Bronchial epithelial cell (primary cell): ENCODE results near the gene ADGRG3. TPM values are rescaled to one million over a fixed set of nuclear protein-coding genes. Genes with fewer than 3 reads are reported as not detected.

Source experiments
- DNase-seq: peaks from one replicate; pipeline ENCODE4 v3.0.0-alpha.2; 2010; ENCODE audit warnings: low read depth
- FAIRE-seq: peaks from 2 replicates; lab custom pipeline; 2011; peaks lifted over from hg19 to GRCh38; lab: Jason Lieb, UNC
- H3K27me3 ChIP-seq: 2 replicates; pipeline ENCODE4 v1.5.1; 2011; ENCODE audit warnings: low read length; ENCODE audit not compliant: control insufficient read depth, insufficient read depth
- H3K36me3 ChIP-seq: 2 replicates; pipeline ENCODE4 v1.5.1; 2011; ENCODE audit warnings: low read length; ENCODE audit not compliant: control insufficient read depth, insufficient read depth
- H3K4me3 ChIP-seq: 2 replicates; pipeline ENCODE4 v1.5.1; 2011; ENCODE audit warnings: mild to moderate bottlenecking, low read depth, low read length, control low read depth
- total RNA-seq: library from RNA; depleted of rRNA; stranded (reverse); fragments of >200 nt; gene quantifications from 2 replicates; pipeline ENCODE4 v1.2.1, GENCODE V29; 2014
- TF ChIP-seq, protein P1 (sequence below): IDR thresholded peaks from 2 replicates; pipeline ENCODE4 v1.5.1; 2011; ENCODE audit warnings: mild to moderate bottlenecking, moderate library complexity, low read length, control low read depth, inconsistent platforms; ENCODE audit not compliant: insufficient read depth, severe bottlenecking

ADGRG3 gene
- total RNA-seq, 1 donor from 2014 or later, result not detected

GRCh38 chr16:57682809-57683635, 14.9 kb downstream of the ADGRG3 start:
- FAIRE-seq, result no peak
- H3K4me3 ChIP-seq, result no peak overlapping the region
- no peaks in the 10 kb centered on the region for H3K36me3 ChIP-seq
- H3K27me3 ChIP-seq, result peaks cover 6% of the 10 kb centered on the region
- DNase-seq, result no peak
- TF ChIP-seq, protein P1, sequence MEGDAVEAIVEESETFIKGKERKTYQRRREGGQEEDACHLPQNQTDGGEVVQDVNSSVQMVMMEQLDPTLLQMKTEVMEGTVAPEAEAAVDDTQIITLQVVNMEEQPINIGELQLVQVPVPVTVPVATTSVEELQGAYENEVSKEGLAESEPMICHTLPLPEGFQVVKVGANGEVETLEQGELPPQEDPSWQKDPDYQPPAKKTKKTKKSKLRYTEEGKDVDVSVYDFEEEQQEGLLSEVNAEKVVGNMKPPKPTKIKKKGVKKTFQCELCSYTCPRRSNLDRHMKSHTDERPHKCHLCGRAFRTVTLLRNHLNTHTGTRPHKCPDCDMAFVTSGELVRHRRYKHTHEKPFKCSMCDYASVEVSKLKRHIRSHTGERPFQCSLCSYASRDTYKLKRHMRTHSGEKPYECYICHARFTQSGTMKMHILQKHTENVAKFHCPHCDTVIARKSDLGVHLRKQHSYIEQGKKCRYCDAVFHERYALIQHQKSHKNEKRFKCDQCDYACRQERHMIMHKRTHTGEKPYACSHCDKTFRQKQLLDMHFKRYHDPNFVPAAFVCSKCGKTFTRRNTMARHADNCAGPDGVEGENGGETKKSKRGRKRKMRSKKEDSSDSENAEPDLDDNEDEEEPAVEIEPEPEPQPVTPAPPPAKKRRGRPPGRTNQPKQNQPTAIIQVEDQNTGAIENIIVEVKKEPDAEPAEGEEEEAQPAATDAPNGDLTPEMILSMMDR, result no peak

DNA sequence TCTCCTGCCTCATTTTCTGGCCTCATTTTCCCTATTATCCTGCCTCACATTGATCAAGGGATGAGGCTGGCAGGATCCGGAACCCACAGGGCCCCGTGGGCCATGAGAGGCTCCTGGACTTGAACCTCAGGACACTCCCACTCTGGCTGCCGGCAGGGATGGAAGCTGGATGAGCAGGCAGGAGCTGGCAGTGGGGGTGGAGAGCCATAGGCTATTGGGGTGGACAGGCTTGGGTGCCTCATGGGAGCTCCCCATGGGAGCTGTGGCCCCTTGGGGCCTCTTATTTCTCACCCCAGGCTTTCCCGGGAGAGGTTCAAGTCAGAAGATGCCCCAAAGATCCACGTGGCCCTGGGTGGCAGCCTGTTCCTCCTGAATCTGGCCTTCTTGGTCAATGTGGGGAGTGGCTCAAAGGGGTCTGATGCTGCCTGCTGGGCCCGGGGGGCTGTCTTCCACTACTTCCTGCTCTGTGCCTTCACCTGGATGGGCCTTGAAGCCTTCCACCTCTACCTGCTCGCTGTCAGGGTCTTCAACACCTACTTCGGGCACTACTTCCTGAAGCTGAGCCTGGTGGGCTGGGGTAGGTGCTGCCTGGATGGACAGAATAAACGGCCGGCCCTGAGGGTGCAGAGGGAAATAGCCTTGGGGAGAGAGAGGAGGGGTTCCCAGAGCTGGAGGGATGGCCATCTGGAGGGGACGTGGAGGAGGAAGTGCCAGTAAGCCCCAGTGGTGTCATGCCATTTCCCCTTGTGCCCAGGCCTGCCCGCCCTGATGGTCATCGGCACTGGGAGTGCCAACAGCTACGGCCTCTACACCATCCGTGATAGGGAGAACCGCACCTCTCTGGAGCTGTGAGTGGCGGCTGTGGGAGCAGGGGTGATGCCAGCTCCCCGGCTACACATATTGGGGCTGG, 15.8 kb downstream of the ADGRG3 start:
- FAIRE-seq, result no peak

DNA sequence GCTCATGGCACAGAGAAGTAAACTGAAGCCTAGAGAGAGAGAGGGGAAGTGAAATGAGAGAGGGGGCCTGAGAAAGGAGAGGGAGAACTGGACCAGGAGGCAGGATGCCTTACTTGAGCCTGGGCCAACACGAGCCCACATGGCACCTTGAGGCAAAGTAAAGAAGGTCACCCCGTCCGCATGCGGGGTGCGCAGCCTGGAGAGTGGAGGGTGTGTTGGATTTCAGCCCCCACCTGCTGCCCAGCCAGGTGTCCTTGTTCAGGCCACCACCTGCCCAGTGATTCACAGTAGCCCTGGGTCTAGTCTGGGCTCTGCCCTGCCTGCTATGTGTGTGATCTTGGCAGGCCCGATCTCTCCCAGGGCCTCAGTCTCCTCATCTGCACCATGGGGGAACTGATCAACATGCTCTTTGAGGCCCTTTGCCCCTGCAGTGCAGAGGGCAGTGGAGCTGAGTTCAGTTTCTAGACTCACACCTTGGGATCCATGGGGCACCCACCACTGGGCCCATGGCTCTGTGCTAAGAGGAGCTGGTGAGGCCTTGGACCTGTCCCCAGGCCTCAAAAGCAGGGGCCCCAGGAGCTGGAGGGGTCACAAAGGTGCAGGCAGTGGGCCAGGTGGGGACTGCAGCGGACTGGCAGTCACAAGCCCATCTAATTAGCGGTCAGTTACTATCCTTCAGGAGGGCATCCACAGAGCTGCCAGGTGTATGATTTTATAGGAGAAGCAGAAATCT, 16.7 kb downstream of the ADGRG3 start:
- FAIRE-seq (no peak), DNase-seq (no peak)
- peaks cover 7% of the 10 kb centered on the region for H3K27me3 ChIP-seq
- TF ChIP-seq, protein P1, result no peak
- no peak overlapping the region for H3K4me3 ChIP-seq
- H3K36me3 ChIP-seq, result no peaks in the 10 kb centered on the region

More for the DNA sequence above, 15.8 kb downstream of the ADGRG3 start:
- no peak for DNase-seq
- no peak overlapping the region for H3K4me3 ChIP-seq
- peaks cover 8% of the 10 kb centered on the region for H3K27me3 ChIP-seq
- TF ChIP-seq, protein P1, result no peak
- H3K36me3 ChIP-seq, result no peaks in the 10 kb centered on the region

DNA sequence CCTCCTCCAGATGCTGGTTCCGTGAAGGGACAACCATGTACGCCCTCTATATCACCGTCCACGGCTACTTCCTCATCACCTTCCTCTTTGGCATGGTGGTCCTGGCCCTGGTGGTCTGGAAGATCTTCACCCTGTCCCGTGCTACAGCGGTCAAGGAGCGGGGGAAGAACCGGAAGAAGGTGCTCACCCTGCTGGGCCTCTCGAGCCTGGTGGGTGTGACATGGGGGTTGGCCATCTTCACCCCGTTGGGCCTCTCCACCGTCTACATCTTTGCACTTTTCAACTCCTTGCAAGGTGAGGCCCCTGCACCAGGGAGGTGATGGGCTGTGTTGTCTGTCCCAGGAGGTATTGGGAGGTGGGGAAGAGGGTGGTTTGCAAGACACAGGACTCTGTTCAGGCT, 17.5 kb downstream of the ADGRG3 start:
- FAIRE-seq, result no peak

GRCh38 chr16:57686577-57686976, 18.5 kb downstream of the ADGRG3 start:
- no peak overlapping the region for H3K4me3 ChIP-seq
- H3K27me3 ChIP-seq, result peaks cover 6% of the 10 kb centered on the region
- TF ChIP-seq, protein P1, result no peak
- FAIRE-seq (no peak), DNase-seq (no peak)
- no peaks in the 10 kb centered on the region for H3K36me3 ChIP-seq

More for the DNA sequence above, 17.5 kb downstream of the ADGRG3 start:
- H3K27me3 ChIP-seq, result peaks cover 7% of the 10 kb centered on the region
- no peak overlapping the region for H3K4me3 ChIP-seq
- H3K36me3 ChIP-seq, result no peaks in the 10 kb centered on the region
- DNase-seq, result no peak
- TF ChIP-seq, protein P1, result no peak
